Mesothelial cell of epicardium (in vitro differentiated cells): Measurements from ENCODE around the gene TMCO6. TPM values are rescaled to one million over a fixed set of nuclear protein-coding genes. Genes with fewer than 3 reads are reported as not detected.
"Not testable (repeated sequence)": the region's sequence is repeated elsewhere in the genome, so short reads cannot be mapped to it uniquely, and the experiment has no call there.

Experiments
- DNase-seq, 2 experiments: peaks; one replicate each; pipeline ENCODE4 v3.0.0; 2021; ENCODE audit warnings: low spot score in 2 of 2; ENCODE audit not compliant: unreplicated experiment in 2 of 2
- H3K27ac Mint-ChIP-seq: 2 replicates; pipeline ENCODE4 v1.8.0; 2021; ENCODE audit warnings: mixed read lengths
- H3K27me3 Mint-ChIP-seq: 2 replicates; pipeline ENCODE4 v1.8.0; 2021; ENCODE audit warnings: low read depth, mixed read lengths
- H3K36me3 Mint-ChIP-seq: 2 replicates; pipeline ENCODE4 v1.8.0; 2021; ENCODE audit warnings: mixed read lengths
- H3K4me1 Mint-ChIP-seq: 2 replicates; pipeline ENCODE4 v1.8.0; 2021; ENCODE audit warnings: mixed read lengths
- H3K4me3 Mint-ChIP-seq: 2 replicates; pipeline ENCODE4 v1.8.0; 2021; ENCODE audit warnings: mild to moderate bottlenecking, moderate library complexity, mixed read lengths
- H3K9me3 Mint-ChIP-seq: 2 replicates; pipeline ENCODE4 v1.8.0; 2021; ENCODE audit warnings: mixed read lengths
- CTCF ChIP-seq: fragments of 200-600 bp; sonication (generic); IDR thresholded peaks from one replicate; pipeline ENCODE4 v1.5.0; 2021; ENCODE audit warnings: antibody characterized with exemption; ENCODE audit not compliant: unreplicated experiment
- total RNA-seq: library from RNA; stranded (reverse); gene quantifications from 3 replicates; pipeline ENCODE4 v1.2.1, GENCODE V29; 2021

Gene TMCO6
- total RNA-seq, 1 donor from 2014 or later: 21.0 TPM

GRCh38 chr5:140622301-140622700, 16.9 kb upstream of the TMCO6 start:
- peaks cover 31% of the 10 kb centered on the region for H3K9me3 Mint-ChIP-seq
- no peak for TF ChIP-seq CTCF
- no peak overlapping the region for H3K27ac Mint-ChIP-seq
- no peak for DNase-seq
- peaks cover 20% of the 10 kb centered on the region for H3K27me3 Mint-ChIP-seq
- no peak overlapping the region for H3K4me3 Mint-ChIP-seq
- H3K36me3 Mint-ChIP-seq: no peaks in the 10 kb centered on the region
- H3K4me1 Mint-ChIP-seq: no peaks in the 10 kb centered on the region

GRCh38 chr5:140623061-140623460, 16.2 kb upstream of the TMCO6 start:
- H3K27ac Mint-ChIP-seq, H3K4me3 Mint-ChIP-seq, H3K4me1 Mint-ChIP-seq, H3K36me3 Mint-ChIP-seq, DNase-seq: not testable (repeated sequence)
- Mint-ChIP-seq H3K9me3 (peaks cover 37% of the 10 kb centered on the region), H3K27me3 (peaks cover 17% of the 10 kb centered on the region)

- H3K4me1 Mint-ChIP-seq, H3K36me3 Mint-ChIP-seq, H3K27ac Mint-ChIP-seq, H3K4me3 Mint-ChIP-seq, H3K27me3 Mint-ChIP-seq, DNase-seq: not testable (repeated sequence)
- H3K9me3 Mint-ChIP-seq: peaks cover 32% of the 10 kb centered on the region
Observed at GRCh38 chr5:140624886-140625285, 14.4 kb upstream of the TMCO6 start.

GRCh38 chr5:140627972-140628371, 11.3 kb upstream of the TMCO6 start:
- Mint-ChIP-seq H3K27ac (no peak overlapping the region), H3K36me3 (peaks cover 3% of the 10 kb centered on the region), H3K4me3 (no peak overlapping the region), H3K9me3 (peaks cover 25% of the 10 kb centered on the region), H3K4me1 (no peaks in the 10 kb centered on the region), H3K27me3 (no peaks in the 10 kb centered on the region)
- no peak for TF ChIP-seq CTCF
- DNase-seq: no peak

GRCh38 chr5:140628711-140629110, 10.5 kb upstream of the TMCO6 start:
- Mint-ChIP-seq H3K27ac (no peak overlapping the region), H3K27me3 (no peaks in the 10 kb centered on the region), H3K9me3 (peaks cover 25% of the 10 kb centered on the region), H3K36me3 (peaks cover 3% of the 10 kb centered on the region), H3K4me1 (no peaks in the 10 kb centered on the region), H3K4me3 (no peak overlapping the region)
- no peak for TF ChIP-seq CTCF
- DNase-seq: no peak

GRCh38 chr5:140630292-140631035, 8.8 kb upstream of the TMCO6 start:
- Mint-ChIP-seq H3K4me3 (no peak overlapping the region), H3K36me3 (peaks cover 3% of the 10 kb centered on the region), H3K27ac (no peak overlapping the region), H3K9me3 (peaks cover 21% of the 10 kb centered on the region), H3K4me1 (no peaks in the 10 kb centered on the region), H3K27me3 (no peaks in the 10 kb centered on the region)
- TF ChIP-seq CTCF: no peak
- DNase-seq: no peak

GRCh38 chr5:140631036-140631417, 8.2 kb upstream of the TMCO6 start:
- H3K4me3 Mint-ChIP-seq: no peak overlapping the region
- H3K4me1 Mint-ChIP-seq: no peaks in the 10 kb centered on the region
- H3K27ac Mint-ChIP-seq: no peak overlapping the region
- H3K36me3 Mint-ChIP-seq: peaks cover 3% of the 10 kb centered on the region
- no peaks in the 10 kb centered on the region for H3K27me3 Mint-ChIP-seq
- no peak for TF ChIP-seq CTCF
- H3K9me3 Mint-ChIP-seq: peaks cover 17% of the 10 kb centered on the region
- no peak for DNase-seq
